H9 (cell line): ENCODE results near the gene NFKB1. TPM values are rescaled to one million over a fixed set of nuclear protein-coding genes. Genes with fewer than 3 reads are reported as not detected.
A peak's percentile ranks its signal among the peaks of the same experiment; 100 is the strongest.
"Not testable (repeated sequence)": the region's sequence is repeated elsewhere in the genome, so short reads cannot be mapped to it uniquely, and the experiment has no call there.

Experiments
- DNase-seq: peaks from one replicate; pipeline ENCODE4 v3.0.0-alpha.2; 2017
- H2AFZ ChIP-seq: one replicate; pipeline ENCODE4 v1.6.1; 2013; ENCODE audit warnings: mild to moderate bottlenecking, low read length, control low read depth, moderate library complexity
- H2AK5ac ChIP-seq: 2 replicates; pipeline ENCODE4 v1.6.1; 2013; ENCODE audit warnings: low read length, control low read depth, mixed read lengths; ENCODE audit not compliant: insufficient read length
- H2BK120ac ChIP-seq: one replicate; pipeline ENCODE4 v1.6.1; 2013; ENCODE audit warnings: low read depth, mild to moderate bottlenecking, low read length, control low read depth, inconsistent platforms; ENCODE audit not compliant: poor library complexity, severe bottlenecking
- H2BK12ac ChIP-seq: 2 replicates; pipeline ENCODE4 v1.6.1; 2013; ENCODE audit warnings: low read length, control low read depth, mixed read lengths, low read depth; ENCODE audit not compliant: insufficient read length
- H2BK15ac ChIP-seq: 2 replicates; pipeline ENCODE4 v1.6.1; 2013; ENCODE audit warnings: low read depth, low read length, control low read depth
- H2BK20ac ChIP-seq: one replicate; pipeline ENCODE4 v1.6.1; 2013; ENCODE audit warnings: low read depth, mild to moderate bottlenecking, low read length, control low read depth, inconsistent platforms; ENCODE audit not compliant: poor library complexity, severe bottlenecking
- H2BK5ac ChIP-seq: 2 replicates; pipeline ENCODE4 v1.6.1; 2013; ENCODE audit warnings: low read length, control low read depth, mixed read lengths; ENCODE audit not compliant: insufficient read length
- H3K14ac ChIP-seq: 2 replicates; pipeline ENCODE4 v1.6.1; 2013; ENCODE audit warnings: low read length, control low read depth; ENCODE audit not compliant: insufficient read depth
- H3K18ac ChIP-seq: 2 replicates; pipeline ENCODE4 v1.6.1; 2013; ENCODE audit warnings: low read depth, mild to moderate bottlenecking, mixed read lengths, low read length, control low read depth; ENCODE audit not compliant: insufficient read length
- H3K23ac ChIP-seq: 2 replicates; pipeline ENCODE4 v1.6.1; 2013; ENCODE audit warnings: low read length, control low read depth, mixed read lengths, low read depth; ENCODE audit not compliant: insufficient read length
- H3K23me2 ChIP-seq: 2 replicates; pipeline ENCODE4 v1.6.1; 2013; ENCODE audit warnings: low read depth, mild to moderate bottlenecking, mixed read lengths, low read length, control low read depth; ENCODE audit not compliant: insufficient read length, poor library complexity, severe bottlenecking
- H3K27ac ChIP-seq: 2 replicates; pipeline ENCODE4 v1.5.1; 2013; ENCODE audit warnings: low read length, control low read depth, mixed read lengths, low read depth; ENCODE audit not compliant: insufficient read length
- H3K27me3 ChIP-seq: 2 replicates; pipeline ENCODE4 v1.6.1; 2013; ENCODE audit warnings: low read length, control low read depth, inconsistent platforms; ENCODE audit not compliant: insufficient read depth
- H3K4ac ChIP-seq: 2 replicates; pipeline ENCODE4 v1.6.1; 2013; ENCODE audit warnings: low read depth, mild to moderate bottlenecking, control low read depth, inconsistent platforms, low read length, moderate library complexity
- H3K4me1 ChIP-seq: 2 replicates; pipeline ENCODE4 v1.6.1; 2013; ENCODE audit warnings: low read length, control low read depth, inconsistent platforms; ENCODE audit not compliant: insufficient read depth
- H3K4me2 ChIP-seq: 2 replicates; pipeline ENCODE4 v1.6.1; 2013; ENCODE audit warnings: low read length, control low read depth, mixed read lengths; ENCODE audit not compliant: insufficient read length, insufficient read depth
- H3K56ac ChIP-seq: 2 replicates; pipeline ENCODE4 v1.6.1; 2013; ENCODE audit warnings: low read depth, mild to moderate bottlenecking, mixed read lengths, low read length, control low read depth; ENCODE audit not compliant: insufficient read length
- H3K79me1 ChIP-seq: 2 replicates; pipeline ENCODE4 v1.6.1; 2013; ENCODE audit warnings: low read depth, mild to moderate bottlenecking, moderate library complexity, low read length, control low read depth, inconsistent platforms; ENCODE audit not compliant: insufficient read depth, poor library complexity, severe bottlenecking
- H3K79me2 ChIP-seq: 2 replicates; pipeline ENCODE4 v1.6.1; 2013; ENCODE audit warnings: low read length, control low read depth, inconsistent platforms; ENCODE audit not compliant: insufficient read depth
- H3K9ac ChIP-seq: 2 replicates; pipeline ENCODE4 v1.6.1; 2013; ENCODE audit warnings: low read length, control low read depth, mixed read lengths; ENCODE audit not compliant: insufficient read length; ENCODE audit errors: extremely low read depth
- H3K9me3 ChIP-seq: one replicate; pipeline ENCODE4 v1.6.1; 2013; ENCODE audit warnings: low read depth, low read length, inconsistent platforms; ENCODE audit not compliant: control insufficient read depth
- H3T11ph ChIP-seq: one replicate; pipeline ENCODE4 v1.6.1; 2013; ENCODE audit warnings: mild to moderate bottlenecking, low read length, control low read depth, inconsistent platforms
- H4K20me1 ChIP-seq: one replicate; pipeline ENCODE4 v1.6.1; 2013; ENCODE audit not compliant: control insufficient read depth, insufficient read length, insufficient read depth
- H4K5ac ChIP-seq: 2 replicates; pipeline ENCODE4 v1.6.1; 2013; ENCODE audit warnings: low read depth, mild to moderate bottlenecking, mixed read lengths, low read length, control low read depth; ENCODE audit not compliant: insufficient read length
- H4K8ac ChIP-seq: replicated peaks from 2 replicates; pipeline ENCODE4 v1.6.1; 2013; ENCODE audit warnings: low read length, control low read depth, mixed read lengths, low read depth; ENCODE audit not compliant: insufficient read length
- H4K91ac ChIP-seq: 2 replicates; pipeline ENCODE4 v1.6.1; 2013; ENCODE audit warnings: low read depth, mild to moderate bottlenecking, moderate library complexity, mixed read lengths, low read length, control low read depth; ENCODE audit not compliant: insufficient read length
- H3K27ac Mint-ChIP-seq, 3 experiments: 2 replicates in 2 of 3; 3 replicates in 1 of 3; pipeline ENCODE4 v1.8.0; 2020 to 2021; ENCODE audit warnings: mixed read lengths in 3 of 3, mild to moderate bottlenecking in 1 of 3, moderate library complexity in 1 of 3
- H3K27me3 Mint-ChIP-seq: 2 replicates; pipeline ENCODE4 v1.8.0; 2021; ENCODE audit warnings: low read depth, mild to moderate bottlenecking, moderate library complexity, mixed read lengths
- H3K36me3 Mint-ChIP-seq, 3 experiments: 2 replicates in 2 of 3; 3 replicates in 1 of 3; pipeline ENCODE4 v1.8.0; 2020 to 2021; ENCODE audit warnings: low read depth in 3 of 3, mixed read lengths in 3 of 3; ENCODE audit not compliant: insufficient read depth in 1 of 3
- H3K4me1 Mint-ChIP-seq, 2 experiments: 2 replicates each; pipeline ENCODE4 v1.8.0; 2020; ENCODE audit warnings: mixed read lengths in 2 of 2
- H3K4me3 Mint-ChIP-seq, 2 experiments: 2 replicates in 1 of 2; 3 replicates in 1 of 2; pipeline ENCODE4 v1.8.0; 2020 to 2021; ENCODE audit warnings: mild to moderate bottlenecking in 2 of 2, mixed read lengths in 2 of 2, moderate library complexity in 1 of 2
- H3K9me3 Mint-ChIP-seq, 2 experiments: 2 replicates in 1 of 2; 3 replicates in 1 of 2; pipeline ENCODE4 v1.8.0; 2020; ENCODE audit warnings: mild to moderate bottlenecking in 2 of 2, mixed read lengths in 2 of 2, moderate library complexity in 1 of 2
- WGBS: extraction: QIAGEN DNeasy Blood & Tissue Kit; methylation state at CpG from one replicate; pipeline ENCODE4 v1.1.7; 2013; ENCODE audit warnings: missing lambda C conversion rate, low lambda C conversion rate, mixed read lengths; ENCODE audit not compliant: insufficient read length; ENCODE audit errors: extremely low coverage; 5-methylcytosine and 5-hydroxymethylcytosine counted together
- total RNA-seq: library from RNA; stranded (reverse); gene quantifications from 2 replicates; pipeline ENCODE4 v1.2.1, GENCODE V29; 2021
- TF ChIP-seq, protein P1 (sequence below): fragments of 200-600 bp; sonication (generic); conservative IDR thresholded peaks from 3 replicates; pipeline ENCODE4 v1.8.0; 2021; ENCODE audit warnings: antibody characterized with exemption, mild to moderate bottlenecking

NFKB1 gene
- total RNA-seq, 1 experiment from 2014 or later = 5.7 TPM

GRCh38 chr4:102478186-102478585, 23.0 kb upstream of the NFKB1 start:
- no peak overlapping the region for H3K9ac ChIP-seq
- no peaks in the 10 kb centered on the region for H3K9me3 ChIP-seq
- H2BK5ac ChIP-seq = no peak overlapping the region
- no peak overlapping the region for H3T11ph ChIP-seq
- no peak overlapping the region for H3K18ac ChIP-seq
- no peak overlapping the region for H3K14ac ChIP-seq
- H3K23me2 ChIP-seq = no peaks in the 10 kb centered on the region
- H2BK15ac ChIP-seq = no peak overlapping the region
- H3K79me2 ChIP-seq = no peaks in the 10 kb centered on the region
- H3K4ac ChIP-seq = no peak overlapping the region
- no peak overlapping the region for H3K56ac ChIP-seq
- Mint-ChIP-seq H3K36me3 (peaks cover 0 to 17% (median 2%) of the 10 kb centered on the region in 3 experiments; a peak in 4 of 7 replicates), H3K4me3 (no peak overlapping the region), H3K27me3 (no peaks in the 10 kb centered on the region), H3K9me3 (peaks cover 17 to 31% of the 10 kb centered on the region in 2 experiments; a peak in 4 of 5 replicates), H3K4me1 (peaks cover 12 to 17% of the 10 kb centered on the region in 2 experiments), H3K27ac (no peak overlapping the region; a peak in 1 of 7 replicates)
- peak overlapping the region; percentile 60 for H4K5ac ChIP-seq
- no peak overlapping the region for H2AFZ ChIP-seq
- H3K27ac ChIP-seq = no peak overlapping the region
- H4K8ac ChIP-seq = no peak overlapping the region
- no peak overlapping the region for H2BK20ac ChIP-seq
- H4K20me1 ChIP-seq = no peaks in the 10 kb centered on the region
- no peak overlapping the region for H3K23ac ChIP-seq
- no peaks in the 10 kb centered on the region for H3K4me1 ChIP-seq
- H3K79me1 ChIP-seq = no peaks in the 10 kb centered on the region
- no CpG with 5 or more reads among the region's 7 CpGs for WGBS
- no peak overlapping the region for H2BK12ac ChIP-seq
- no peak overlapping the region for H4K91ac ChIP-seq
- TF ChIP-seq, protein P1, sequence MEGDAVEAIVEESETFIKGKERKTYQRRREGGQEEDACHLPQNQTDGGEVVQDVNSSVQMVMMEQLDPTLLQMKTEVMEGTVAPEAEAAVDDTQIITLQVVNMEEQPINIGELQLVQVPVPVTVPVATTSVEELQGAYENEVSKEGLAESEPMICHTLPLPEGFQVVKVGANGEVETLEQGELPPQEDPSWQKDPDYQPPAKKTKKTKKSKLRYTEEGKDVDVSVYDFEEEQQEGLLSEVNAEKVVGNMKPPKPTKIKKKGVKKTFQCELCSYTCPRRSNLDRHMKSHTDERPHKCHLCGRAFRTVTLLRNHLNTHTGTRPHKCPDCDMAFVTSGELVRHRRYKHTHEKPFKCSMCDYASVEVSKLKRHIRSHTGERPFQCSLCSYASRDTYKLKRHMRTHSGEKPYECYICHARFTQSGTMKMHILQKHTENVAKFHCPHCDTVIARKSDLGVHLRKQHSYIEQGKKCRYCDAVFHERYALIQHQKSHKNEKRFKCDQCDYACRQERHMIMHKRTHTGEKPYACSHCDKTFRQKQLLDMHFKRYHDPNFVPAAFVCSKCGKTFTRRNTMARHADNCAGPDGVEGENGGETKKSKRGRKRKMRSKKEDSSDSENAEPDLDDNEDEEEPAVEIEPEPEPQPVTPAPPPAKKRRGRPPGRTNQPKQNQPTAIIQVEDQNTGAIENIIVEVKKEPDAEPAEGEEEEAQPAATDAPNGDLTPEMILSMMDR = no peak
- no peak overlapping the region for H2BK120ac ChIP-seq
- no peaks in the 10 kb centered on the region for H3K27me3 ChIP-seq
- H2AK5ac ChIP-seq = no peak overlapping the region
- H3K4me2 ChIP-seq = no peak overlapping the region
- DNase-seq = peak; percentile 53

DNA sequence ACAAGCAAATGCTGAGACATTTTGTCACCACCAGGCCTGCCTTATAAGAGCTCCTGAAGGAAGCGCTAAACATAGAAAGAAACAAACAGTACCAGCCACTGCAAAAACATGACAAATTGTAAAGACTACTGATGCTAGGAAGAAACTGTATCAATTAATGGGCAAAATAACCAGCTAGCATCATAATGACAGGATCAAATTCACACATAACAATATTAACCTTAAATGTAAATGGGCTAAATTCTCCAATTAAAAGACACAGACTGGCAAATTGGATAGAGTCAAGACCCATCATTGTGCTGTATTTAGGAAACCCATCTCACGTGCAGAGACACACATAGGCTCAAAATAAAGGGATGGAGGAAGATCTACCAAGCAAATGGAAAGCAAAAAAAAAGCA, 21.3 kb upstream of the NFKB1 start:
- H3K27ac Mint-ChIP-seq, H3K79me2 ChIP-seq, H3K56ac ChIP-seq, H2BK5ac ChIP-seq, H2AFZ ChIP-seq, H3K4me1 ChIP-seq, H3K4me3 Mint-ChIP-seq, H2AK5ac ChIP-seq, H4K8ac ChIP-seq, H3K4me1 Mint-ChIP-seq, H2BK20ac ChIP-seq, H2BK120ac ChIP-seq, H3K23ac ChIP-seq, H2BK15ac ChIP-seq, H3K4me2 ChIP-seq, H4K5ac ChIP-seq, H3K4ac ChIP-seq, H2BK12ac ChIP-seq, H3K9ac ChIP-seq, H3K27ac ChIP-seq, H3K79me1 ChIP-seq, H3K27me3 ChIP-seq, H3K14ac ChIP-seq, H3K9me3 ChIP-seq, H3T11ph ChIP-seq, H3K27me3 Mint-ChIP-seq, H4K91ac ChIP-seq, DNase-seq, H3K18ac ChIP-seq, H4K20me1 ChIP-seq, H3K23me2 ChIP-seq: not testable (repeated sequence)
- no CpG with 5 or more reads among the region's 2 CpGs for WGBS
- peaks cover 17 to 35% of the 10 kb centered on the region in 2 experiments; a peak in 4 of 5 replicates for H3K9me3 Mint-ChIP-seq
- H3K36me3 Mint-ChIP-seq = peaks cover 0 to 17% (median 6%) of the 10 kb centered on the region in 3 experiments; a peak in 5 of 7 replicates
